Tongue (tissue), 2 donors: ENCODE data around the gene KIF3A. TPM values are rescaled to one million over a fixed set of nuclear protein-coding genes. Genes with fewer than 3 reads are reported as not detected.

Source experiments
- DNase-seq: peaks from one replicate; pipeline ENCODE4 v3.0.0-alpha.2; 2015
- total RNA-seq: library from RNA; depleted of rRNA; stranded (reverse); fragments of >200 nt; gene quantifications from one replicate; pipeline ENCODE4 v1.2.3, GENCODE V29; 2014

Gene KIF3A
- 7.0 TPM for total RNA-seq

DNA sequence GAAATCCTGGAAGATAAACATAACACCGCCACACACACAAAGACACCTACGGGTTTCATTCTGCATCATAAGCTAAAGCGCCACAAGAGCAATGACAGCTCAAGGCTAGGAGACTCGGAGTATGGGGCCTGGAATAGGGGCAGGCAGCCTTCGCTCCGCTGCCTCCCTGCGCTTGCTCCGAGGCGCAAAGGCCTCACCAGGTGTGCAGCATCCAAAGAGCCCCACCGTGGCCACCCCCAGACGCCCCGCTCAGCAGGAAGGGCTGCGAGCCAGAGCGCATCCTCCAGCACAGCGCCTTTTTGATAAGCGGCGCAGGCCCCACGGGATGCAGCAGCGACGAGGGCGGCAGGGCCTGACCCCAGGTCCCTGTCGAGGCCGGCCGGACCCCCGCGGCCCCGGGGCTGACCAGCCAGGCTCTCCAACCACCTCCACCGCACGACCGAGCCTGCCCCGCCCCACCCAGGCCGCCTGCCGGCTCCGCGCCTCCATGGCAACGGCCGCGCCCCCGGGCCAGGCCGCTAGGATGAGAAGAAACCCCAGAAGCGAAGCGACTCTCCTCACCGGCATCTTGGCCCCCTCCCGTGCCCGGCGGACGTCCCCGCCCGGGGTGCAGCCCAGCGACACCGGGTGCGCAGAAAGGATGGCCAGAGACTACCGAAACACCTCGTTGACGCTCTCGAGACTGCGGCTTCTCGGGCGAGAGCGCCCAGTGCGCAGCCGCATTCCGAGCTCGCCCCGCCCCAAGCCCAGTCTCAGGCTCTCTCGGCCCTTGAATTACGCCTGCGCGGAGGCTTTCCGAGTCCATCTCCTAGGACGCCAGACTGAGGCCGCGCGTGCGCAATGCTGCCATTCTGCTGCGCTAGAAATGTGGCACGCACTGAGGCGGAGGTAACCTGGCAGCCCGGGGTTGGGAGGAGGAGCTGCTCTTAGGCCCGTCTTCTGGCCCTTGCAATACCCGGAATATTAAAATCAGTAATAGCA, at the start of gene KIF3A:
Gene KIF3A (minus strand): TSS at position 694 of the 981 bp plus-strand sequence. CDS start 127 bp downstream, at position 567.
- DNase-seq = peak; percentile 98

DNA sequence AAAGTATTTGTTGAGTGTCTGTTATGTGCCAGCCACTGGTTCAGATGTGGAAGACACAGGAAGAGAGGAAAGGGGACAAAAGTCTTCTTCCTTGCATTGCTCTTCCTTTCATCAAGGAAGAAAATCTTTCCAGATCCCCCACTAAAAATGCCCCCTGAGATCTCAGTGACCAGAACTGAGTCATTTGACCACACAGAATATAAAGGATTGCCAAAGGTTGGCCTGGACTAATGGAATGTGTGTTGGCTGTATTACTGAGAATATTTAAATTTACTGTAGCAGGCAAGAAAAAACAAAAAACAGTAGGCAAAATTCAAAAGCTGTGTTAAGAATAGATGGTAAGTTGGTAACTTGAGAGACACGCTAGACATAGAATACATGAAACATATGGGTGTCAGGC, 49.7 kb upstream of the KIF3A start:
- DNase-seq = no peak

DNA sequence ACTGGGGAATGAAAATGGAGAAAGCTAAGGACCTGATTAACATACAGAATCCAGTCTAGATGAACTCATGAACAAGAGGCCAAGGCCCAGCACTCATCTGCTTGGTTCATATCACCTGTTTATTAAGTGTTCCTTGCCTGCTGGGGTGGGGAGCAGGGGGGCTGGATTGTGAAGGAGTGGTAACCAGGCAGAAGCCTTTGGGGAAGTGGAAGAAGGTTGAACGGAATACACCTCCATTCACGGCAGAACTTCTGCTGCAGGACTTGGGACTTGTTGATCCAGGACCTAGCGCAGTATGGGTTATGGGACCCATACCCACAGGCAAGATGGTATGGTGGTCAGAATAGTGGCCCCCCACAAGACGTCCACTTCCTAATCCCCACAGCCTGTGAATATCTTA, 48.5 kb upstream of the KIF3A start:
- no peak for DNase-seq

DNA sequence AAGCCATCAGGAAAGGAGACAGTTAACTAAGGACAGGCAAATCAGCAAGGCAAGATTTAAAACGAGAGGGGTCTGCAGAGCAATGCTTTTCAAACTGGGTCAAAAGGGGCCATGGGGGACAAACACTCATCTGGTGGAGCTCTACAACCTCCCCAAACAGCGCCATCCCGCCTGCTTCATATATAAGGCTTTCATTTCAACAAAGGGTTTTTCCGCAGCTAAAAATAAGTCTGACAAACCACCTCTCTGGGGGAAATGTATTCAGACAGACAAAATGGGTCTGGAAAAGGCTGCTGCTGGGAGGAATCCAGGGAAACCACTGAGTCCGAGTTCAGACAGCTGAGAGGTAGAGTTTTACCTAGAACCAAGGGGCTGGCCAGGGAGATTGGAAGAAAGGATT, 48.0 kb upstream of the KIF3A start:
- peak; percentile 34 for DNase-seq

DNA sequence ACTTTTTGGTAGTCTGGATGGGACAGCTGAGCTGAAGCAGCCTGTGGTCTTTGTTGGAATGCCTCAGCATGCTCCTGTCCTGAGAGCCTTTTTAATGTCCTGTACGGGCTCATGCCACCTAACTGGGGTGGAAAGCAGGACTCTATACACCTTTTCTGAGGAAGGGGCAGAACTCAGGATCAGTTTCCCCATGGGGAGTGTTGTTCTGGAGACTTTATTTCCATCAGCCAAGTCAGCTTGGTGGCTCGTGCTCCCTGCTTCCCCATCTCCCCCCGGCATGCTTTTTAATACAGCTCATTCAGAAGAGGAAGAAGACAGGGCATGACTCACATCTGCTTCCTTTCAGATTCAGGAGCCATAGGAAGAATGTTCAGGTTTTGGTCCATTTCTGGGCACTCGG, 44.8 kb upstream of the KIF3A start:
- no peak for DNase-seq

DNA sequence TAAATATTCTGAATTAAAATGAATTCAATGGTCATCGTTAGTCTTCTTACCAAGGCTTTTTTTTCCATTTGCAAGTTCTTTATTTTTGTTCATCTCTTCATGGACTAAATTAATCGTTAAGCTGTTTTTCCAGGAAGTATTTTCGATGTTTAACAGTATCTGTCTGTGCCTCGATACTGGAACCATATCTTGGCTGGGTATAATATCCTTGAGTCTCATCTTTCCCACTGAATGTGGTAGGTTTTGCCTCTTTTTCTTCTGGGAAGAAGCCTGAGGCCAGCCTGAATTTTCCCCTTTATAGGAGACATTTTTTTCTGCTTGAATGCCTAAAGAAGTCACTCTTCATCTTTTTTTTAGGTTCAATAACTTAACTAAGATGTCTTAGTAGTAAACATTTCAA, 43.7 kb upstream of the KIF3A start:
- DNase-seq = no peak

DNA sequence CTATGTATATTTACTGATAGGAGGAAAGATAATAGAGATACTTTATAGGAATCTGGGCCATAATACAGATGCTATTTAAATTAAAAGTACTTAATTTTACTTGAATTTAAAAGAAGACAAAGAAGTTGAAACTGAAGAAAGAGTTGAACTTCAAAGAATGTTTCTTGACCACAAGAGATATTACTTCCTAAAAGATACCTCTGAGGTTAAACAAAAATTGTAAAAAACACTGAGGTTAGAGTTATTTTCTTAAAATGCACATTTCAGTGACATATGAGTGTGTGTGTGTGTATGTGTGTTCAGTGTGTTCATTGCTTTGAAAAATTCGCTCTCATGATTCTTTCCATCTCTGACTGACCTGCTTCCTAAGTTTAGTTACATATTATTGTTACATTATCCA, 43.2 kb upstream of the KIF3A start:
- no peak for DNase-seq

DNA sequence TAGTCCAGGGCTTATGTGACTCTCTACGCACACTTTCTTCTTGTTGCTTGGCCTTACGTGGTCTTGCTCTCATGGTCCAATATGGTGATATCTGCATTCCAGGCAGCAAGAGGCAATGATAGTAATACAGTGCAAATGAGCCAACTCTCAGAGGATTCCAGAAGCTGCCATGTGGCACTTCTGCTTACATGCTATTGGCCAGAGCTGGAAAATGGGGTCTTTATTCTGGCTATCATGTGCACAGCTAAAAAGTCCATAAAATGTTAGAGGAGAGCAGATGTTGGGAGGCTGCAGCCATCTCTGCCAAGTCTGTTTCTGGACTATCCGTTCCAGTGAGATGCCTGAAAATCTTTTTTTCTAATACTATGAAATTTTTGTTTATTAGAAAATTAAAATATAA, 42.6 kb upstream of the KIF3A start:
- no peak for DNase-seq

DNA sequence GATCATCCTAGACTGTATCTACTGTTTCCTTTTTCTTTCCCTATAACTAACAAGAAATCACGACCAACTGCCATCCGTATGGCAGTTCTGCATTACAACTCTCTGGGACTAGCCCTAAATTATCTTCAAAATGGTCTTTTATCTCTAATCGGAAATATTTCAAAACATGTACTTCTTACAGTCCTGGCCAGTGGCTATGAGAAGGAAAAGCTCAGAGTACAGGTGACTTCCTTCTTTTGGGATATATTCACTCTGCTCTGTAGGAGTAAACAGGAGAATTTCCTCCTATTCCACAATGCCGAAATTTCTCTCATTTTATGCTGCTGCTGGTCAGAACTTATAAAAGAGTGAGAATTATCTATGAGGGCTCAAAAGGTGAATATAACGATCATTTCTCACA, 41.5 kb upstream of the KIF3A start:
- no peak for DNase-seq

DNA sequence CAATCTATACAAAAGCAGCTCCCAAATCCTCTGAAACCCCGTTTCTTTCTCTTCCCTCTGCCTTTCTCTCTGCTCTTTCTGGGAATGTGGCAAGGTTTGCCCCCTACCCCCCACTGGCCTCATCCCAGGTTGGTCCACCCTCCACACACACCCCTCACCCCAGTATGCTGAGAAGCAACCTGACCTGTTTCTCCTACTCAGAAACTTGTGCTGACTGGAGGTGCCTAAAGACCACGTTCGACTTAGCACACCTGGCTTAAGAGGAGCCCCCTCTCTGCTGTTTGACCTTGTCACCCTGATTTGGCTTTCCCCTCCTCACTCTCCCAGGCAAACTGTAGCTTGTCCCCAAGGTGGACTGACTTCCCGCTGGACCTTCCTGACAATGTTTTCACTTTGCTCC, 40.8 kb upstream of the KIF3A start:
- DNase-seq = no peak

DNA sequence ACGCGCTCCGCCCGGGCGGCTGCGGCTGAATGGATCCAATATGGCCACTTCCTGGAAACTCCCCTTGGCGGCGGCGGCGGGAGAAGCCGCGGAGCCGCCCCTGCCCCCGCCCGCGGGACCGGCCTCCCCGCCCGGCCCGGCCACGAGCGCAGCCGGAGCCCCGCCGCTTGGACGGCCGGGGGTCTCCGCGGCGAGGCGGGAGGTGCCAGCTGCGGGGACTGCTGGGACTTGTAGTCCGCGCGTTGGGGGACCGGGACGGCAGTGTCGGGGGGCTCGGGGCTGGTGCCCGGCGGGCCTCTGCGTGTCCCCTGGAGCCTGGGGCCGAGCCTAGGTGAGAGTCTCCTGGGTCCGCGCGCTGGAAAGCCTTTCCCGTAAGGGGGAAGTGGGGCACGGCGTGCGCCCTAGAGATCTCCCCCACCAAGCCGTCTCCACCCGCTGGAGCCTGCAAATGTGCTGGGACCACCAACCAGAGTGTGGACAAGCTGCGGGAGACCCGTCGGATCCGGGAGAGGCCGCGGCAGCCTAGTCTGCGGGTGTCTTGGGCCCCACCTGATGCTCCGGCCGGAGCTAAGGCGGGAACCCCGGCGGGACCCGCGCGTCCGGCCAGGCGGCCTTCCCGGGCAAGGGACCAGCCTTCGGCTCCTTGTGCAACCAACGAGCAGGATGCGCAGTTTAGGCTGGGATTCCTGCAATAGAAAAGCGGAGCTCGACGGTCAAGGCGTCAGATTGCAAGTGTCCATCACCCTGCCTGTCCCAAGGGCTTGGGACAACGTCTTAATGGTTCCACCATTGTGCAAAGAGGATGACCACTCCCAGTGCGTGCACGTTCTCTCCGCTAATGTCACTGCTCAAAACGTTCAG, 40.1 kb upstream of the KIF3A start, which contains the start of gene SEPTIN8:
Gene SEPTIN8 (minus strand): TSS at position 31 of the 861 bp plus-strand sequence. CDS start 102 bp downstream, outside the sequence.
- DNase-seq = peak; percentile 80

DNA sequence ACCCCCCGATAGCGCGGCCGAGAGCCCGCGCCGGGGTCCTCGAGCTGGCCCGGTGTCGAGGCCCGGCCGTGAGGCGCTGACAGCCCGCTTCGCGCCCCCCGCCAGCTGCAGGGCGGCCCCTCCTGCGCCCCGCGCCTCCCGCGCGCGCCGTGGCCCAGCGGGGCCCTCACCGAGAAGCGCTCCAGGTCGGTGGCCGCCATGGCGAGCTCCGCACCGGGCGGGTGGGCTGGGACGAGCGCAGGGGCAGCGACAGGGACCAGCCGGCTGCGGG, 39.5 kb upstream of the KIF3A start:
- no peak for DNase-seq

DNA sequence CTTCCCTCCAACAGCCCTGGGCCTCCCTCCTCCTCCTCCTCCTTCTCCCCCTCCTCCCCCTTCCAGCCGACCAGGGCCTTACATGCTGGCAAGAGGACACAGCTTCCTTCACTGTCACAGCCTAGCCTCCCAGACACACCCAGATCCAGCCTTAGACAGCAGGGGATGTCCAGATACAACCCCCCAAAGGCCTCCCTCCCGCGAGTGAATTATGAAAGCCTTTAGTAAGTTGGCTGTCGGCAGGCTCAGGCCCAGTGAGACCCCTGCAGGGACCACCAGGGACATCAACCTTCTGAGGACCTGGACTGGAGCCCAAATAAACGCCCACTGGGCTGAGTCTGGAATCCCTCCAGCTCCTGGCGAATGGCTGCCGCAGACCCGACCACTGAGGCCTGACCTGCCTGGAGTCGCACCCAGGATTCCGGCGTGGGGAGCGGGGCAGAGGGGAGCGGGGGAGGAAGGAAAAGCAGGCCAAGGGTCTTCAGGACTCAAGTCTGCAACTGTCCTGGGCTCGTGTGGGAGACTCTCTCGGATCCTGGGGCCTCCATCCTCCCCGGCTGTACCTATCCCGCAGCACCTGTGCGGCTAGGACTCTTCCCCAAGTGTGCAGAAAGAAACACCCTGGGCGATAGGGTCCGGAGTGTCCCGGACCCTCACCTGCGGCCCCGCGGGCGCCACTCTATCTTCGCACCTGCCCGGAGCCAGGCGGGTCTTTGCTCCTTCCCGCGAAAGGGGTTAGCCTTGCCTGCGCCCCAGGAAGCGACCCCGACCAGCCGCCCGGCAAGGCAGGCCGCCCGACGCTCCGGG, 39.0 kb upstream of the KIF3A start:
- peak; percentile 63 for DNase-seq

DNA sequence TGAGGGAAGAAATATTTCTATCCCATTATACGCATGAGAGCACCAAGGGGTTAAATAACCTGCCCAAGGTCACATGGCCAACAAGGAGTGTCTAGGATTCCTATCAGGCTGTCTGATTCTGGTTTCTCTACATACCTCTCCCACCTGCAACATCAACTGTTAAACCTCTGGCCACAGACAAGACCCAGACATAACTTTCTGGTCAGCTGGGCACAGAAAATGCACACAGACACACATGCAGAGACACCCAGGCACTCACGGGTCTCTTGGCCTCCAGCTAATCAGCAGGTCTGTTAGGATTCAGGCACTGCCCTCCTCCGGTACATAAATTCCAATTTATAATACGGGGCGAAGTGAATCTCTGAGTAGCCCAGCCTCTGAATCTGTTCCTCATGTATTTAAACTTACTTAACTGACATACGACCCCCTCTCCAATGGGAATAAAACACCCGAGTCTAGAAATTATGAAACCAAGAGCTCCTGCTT, 38.2 kb upstream of the KIF3A start:
- no peak for DNase-seq

DNA sequence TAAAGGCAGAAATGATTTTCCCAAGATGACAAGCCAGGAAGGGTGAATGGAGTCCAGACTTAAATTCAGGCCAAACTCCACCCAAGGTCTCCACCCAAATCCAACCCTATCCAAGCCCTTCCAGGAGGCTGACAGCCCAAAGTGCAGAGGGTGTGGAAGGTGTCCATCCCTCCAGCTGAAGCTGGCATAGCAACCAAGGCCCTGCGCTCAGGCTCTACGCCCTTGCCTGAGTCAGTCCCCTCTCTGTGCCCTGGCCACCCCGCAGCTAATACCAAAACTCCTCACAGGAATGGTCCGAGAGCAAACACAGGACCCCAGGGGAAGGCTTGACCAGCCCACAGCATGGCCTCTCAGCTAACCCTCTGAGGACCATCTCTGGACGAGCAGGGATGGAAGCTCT, 37.5 kb upstream of the KIF3A start:
- no peak for DNase-seq

DNA sequence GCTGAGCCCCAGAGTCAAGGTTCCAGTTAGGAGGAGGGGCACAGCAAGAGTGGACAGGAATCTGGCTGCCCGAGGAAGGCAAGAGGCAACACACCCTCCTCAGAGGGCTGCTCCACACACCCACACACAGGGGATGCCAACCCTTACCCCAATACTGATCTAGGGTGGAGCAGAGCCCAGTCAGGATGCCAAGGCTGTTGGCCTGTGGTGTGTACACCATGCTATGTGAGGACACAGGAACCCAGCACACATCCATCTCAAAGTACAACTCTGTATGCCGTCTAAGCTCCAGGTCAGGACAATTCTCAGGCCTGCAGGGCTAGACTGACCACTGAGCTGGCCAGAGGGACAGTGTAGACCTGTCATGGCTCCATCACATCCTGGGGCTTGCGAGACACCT, 37.1 kb upstream of the KIF3A start:
- no peak for DNase-seq

DNA sequence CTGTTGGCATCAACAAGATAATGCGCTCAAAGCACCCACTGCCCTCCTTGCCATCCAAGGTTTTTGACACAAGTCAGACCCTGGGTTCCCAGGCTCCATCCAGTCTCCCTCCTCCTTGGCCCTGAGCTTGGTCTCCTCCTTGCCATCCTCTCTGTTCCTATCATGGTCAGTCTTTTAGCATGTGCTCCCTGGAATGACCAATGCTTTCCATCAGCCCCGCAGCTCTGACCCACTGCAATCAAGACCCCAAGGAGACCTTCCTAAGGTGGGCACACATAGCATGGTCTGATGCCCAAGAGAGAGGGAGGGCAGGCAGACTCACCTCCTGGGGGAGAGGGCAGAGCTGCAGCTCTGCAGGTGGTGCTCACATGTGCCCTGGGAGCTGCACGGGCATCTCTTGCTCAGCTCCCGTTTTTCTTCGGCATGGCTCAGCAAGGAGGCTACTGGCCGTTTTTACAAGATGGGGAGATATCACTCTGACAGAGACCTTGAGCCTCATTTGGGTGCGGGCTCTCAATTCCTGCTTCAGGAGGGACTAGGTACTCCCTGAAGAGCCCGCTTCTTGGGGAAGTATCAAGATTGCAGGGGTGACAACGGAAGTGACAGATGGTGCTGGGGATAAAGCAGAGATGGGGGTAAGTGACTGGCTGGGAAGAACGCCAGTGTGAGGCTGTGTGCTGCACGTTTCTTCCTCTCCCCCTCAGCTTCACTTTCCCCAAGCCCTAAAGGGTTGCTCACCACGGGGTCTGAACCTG, 36.4 kb upstream of the KIF3A start:
- DNase-seq = no peak

DNA sequence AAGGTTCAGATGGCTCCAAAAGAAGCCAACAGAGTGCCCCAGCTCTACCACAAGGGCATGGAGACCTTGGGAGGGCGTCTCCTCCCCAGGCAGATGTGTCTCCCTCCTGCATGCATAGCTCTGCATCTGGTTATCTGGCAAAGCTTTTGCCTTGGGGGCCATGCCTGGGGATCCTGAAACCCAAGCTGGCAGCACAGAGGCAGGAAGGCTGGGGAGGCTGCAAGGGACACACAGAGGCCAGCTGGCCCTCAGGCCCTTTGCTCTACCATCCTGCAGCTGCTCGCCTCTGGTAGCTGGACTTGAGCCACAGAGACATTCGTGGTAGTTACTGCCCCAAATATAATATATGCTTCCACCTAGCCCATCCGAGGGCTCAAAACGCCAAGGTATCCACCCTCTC, 35.8 kb upstream of the KIF3A start:
- DNase-seq = peak; percentile 38

DNA sequence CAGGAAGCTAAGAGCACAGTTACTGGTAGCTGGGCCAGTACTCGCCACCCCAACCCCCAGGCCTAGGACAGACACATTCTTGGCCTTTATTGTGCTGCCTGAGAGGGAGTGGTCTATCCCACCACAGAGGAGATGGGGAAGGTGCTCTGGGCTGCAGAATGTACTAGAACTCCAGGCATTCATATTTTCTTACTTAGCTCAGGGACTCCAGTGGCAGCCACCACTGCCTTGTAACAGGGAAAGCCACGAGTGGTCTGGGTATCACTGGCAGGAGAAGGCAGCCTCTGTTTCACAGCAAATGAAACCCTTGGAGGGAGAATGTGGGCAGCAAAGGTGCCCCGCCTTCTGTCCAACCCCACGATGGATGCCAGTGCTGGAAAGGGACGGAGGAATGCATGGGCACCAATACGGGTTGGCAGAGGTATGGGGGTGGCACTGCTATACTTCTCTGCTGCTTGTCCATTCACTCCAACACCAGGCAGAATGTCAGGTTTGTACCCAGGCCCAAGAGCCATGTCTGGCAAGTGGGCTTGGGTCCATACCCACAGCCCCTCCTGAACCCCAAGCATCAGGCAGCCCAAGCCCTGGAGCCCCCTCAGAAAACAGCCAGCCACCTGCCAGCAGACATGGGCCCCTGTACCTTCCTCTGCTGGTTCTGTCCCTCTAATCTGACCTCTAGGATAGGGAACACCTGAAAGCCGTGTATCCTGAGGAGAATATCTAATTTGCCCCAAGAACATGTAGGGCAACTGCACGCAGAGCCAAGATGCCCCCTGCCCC, 35.1 kb upstream of the KIF3A start:
- DNase-seq = no peak

DNA sequence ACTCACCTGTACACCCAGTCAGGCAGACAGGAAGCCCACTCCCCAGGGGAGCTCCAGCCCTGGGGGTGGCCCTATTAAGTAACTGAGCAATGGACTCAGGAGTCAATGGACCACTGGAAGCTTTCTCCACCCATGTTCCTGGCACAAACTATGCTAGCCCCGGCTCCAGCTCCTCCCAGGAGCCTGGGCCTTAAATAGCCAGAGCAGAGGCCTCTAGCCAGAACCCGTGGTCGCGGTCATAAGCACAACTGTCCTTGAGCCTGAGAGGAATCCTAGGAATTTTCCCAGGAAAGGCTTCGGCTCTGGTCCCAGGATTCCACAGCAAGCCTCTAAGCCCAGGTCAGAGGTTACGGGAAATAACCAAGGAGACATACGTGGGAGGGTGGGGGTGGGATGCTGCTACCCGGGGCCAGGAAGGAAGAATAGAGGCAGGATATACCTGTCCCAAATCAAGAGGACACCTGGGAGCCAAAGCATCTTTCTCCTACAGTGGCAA, 34.2 kb upstream of the KIF3A start:
- DNase-seq = no peak
